K562 (cell line): Measurements from ENCODE around the gene PRICKLE2. TPM values are rescaled to one million over a fixed set of nuclear protein-coding genes. Genes with fewer than 3 reads are reported as not detected.

Experiments used
- ATAC-seq: fragments of 200-7000 bp; cut with Tn5 transposase; 3 replicates; pipeline ENCODE4 v1.9.1; 2020; ENCODE audit warnings: moderate library complexity
- BruUV-seq: library from RNA; stranded (reverse); fragments of 400-500 nt; replicated peaks from 2 replicates; lab custom pipeline; 2021; lab: Mats Ljungman, UMichigan
- CTCF ChIA-PET: fragments of 300-600 bp; formaldehyde crosslinking; extraction: SDS; loops from one replicate; lab custom pipeline; 2021; ENCODE audit warnings: low intra/inter-chr PET ratio; lab: Yijun Ruan, JAX
- POLR2A ChIA-PET: fragments of 300-600, 350-650 bp; sonication (Branson Sonifier 250); formaldehyde crosslinking; extraction: SDS; loops from one replicate; lab custom pipeline; 2021; ENCODE audit warnings: antibody characterized with exemption, inconsistent platforms; lab: Yijun Ruan, JAX
- DNase-seq, 4 experiments: peaks; one replicate each; pipeline versions ENCODE4 v3.0.0 to v3.0.0-alpha.2; 2011 to 2018; ENCODE audit warnings: low spot score in 3 of 4, mixed read lengths in 3 of 4; ENCODE audit errors: extremely low read depth in 1 of 4
- FAIRE-seq: peaks from 2 replicates; lab custom pipeline; 2011; peaks lifted over from hg19 to GRCh38; lab: Jason Lieb, UNC
- H2AFZ ChIP-seq: 2 replicates; pipeline ENCODE4 v1.6.0; 2011; ENCODE audit warnings: low read depth, low read length, control low read depth, inconsistent platforms
- H3K27ac ChIP-seq: fragments of 200-600 bp; 3 replicates; pipeline ENCODE4 v1.8.0; 2011; ENCODE audit warnings: low read depth, mild to moderate bottlenecking, control low read depth, inconsistent platforms, low read length, moderate library complexity, mixed read lengths; ENCODE audit errors: extremely low read depth
- H3K27me3 ChIP-seq, 2 experiments: fragments of 300-600 bp in 1 of 2; 2 replicates in 1 of 2; 3 replicates in 1 of 2; pipeline versions ENCODE4 v1.6.0 to v1.8.0; 2011; ENCODE audit warnings: inconsistent platforms in 2 of 2, low read length in 2 of 2, mild to moderate bottlenecking in 1 of 2, mixed read lengths in 1 of 2, moderate library complexity in 1 of 2; ENCODE audit not compliant: control insufficient read depth in 2 of 2, insufficient read depth in 2 of 2
- H3K36me3 ChIP-seq: fragments of 300-600 bp; 3 replicates; pipeline ENCODE4 v1.8.0; 2011; ENCODE audit warnings: mild to moderate bottlenecking, low read length, inconsistent platforms; ENCODE audit not compliant: control insufficient read depth, insufficient read depth
- H3K4me1 ChIP-seq, 2 experiments: fragments of 200-600 bp in 1 of 2; replicated peaks in 1 of 2; 2 replicates in 1 of 2; 3 replicates in 1 of 2; pipeline versions ENCODE4 v1.5.1 to v1.8.0; 2011; ENCODE audit warnings: inconsistent platforms in 2 of 2, low read length in 2 of 2, mild to moderate bottlenecking in 1 of 2, mixed read lengths in 1 of 2, moderate library complexity in 1 of 2; ENCODE audit not compliant: control insufficient read depth in 2 of 2, insufficient read depth in 2 of 2
- H3K4me2 ChIP-seq: 2 replicates; pipeline ENCODE4 v1.6.1; 2011; ENCODE audit warnings: low read length, control low read depth, inconsistent platforms, mixed read lengths; ENCODE audit not compliant: insufficient read depth
- H3K4me3 ChIP-seq: fragments of 200-600 bp; sonication (generic), shearing (Covaris generic); 2 replicates; pipeline ENCODE4 v1.5.1; 2016; ENCODE audit warnings: control low read depth, inconsistent platforms
- H3K79me2 ChIP-seq: fragments of 200-600 bp; 3 replicates; pipeline ENCODE4 v1.8.0; 2011; ENCODE audit warnings: low read length, inconsistent platforms; ENCODE audit not compliant: control insufficient read depth, insufficient read depth
- H3K9ac ChIP-seq, 2 experiments: 2 replicates each; pipeline versions ENCODE4 v1.6.0 to v1.6.1; 2011; ENCODE audit warnings: low read depth in 2 of 2, low read length in 2 of 2, control low read depth in 1 of 2, inconsistent platforms in 1 of 2, mild to moderate bottlenecking in 1 of 2, mixed read lengths in 1 of 2; ENCODE audit not compliant: insufficient read depth in 1 of 2
- H3K9me1 ChIP-seq: one replicate; pipeline ENCODE4 v1.6.0; 2011; ENCODE audit warnings: inconsistent platforms, mild to moderate bottlenecking, low read length, moderate library complexity; ENCODE audit not compliant: control insufficient read depth, insufficient read depth
- H3K9me3 ChIP-seq: replicated peaks from 2 replicates; pipeline ENCODE4 v1.5.1; 2011; ENCODE audit warnings: low read depth, low read length, inconsistent platforms; ENCODE audit not compliant: control insufficient read depth, insufficient read depth
- H4K20me1 ChIP-seq: replicated peaks from 2 replicates; pipeline ENCODE4 v1.6.1; 2011; ENCODE audit warnings: low read length, inconsistent platforms, mixed read lengths; ENCODE audit not compliant: control insufficient read depth, insufficient read depth
- BRD9 ChIP-seq: fragments of 450-650 bp; IDR thresholded peaks from 2 replicates; pipeline ENCODE4 v1.6.1; 2018; ENCODE audit warnings: low read depth; ENCODE audit not compliant: partially characterized antibody
- WGBS: fragments of 100-300 bp; shearing (Covaris generic); methylation state at CpG from one replicate; pipeline ENCODE4 v1.1.6; 2016; ENCODE audit warnings: low coverage, mixed read lengths; ENCODE audit not compliant: insufficient coverage; ENCODE audit errors: missing lambda C conversion rate; 5-methylcytosine and 5-hydroxymethylcytosine counted together
- in situ Hi-C: fragments of 300-500 bp; cut with MboI; formaldehyde crosslinking; loops from 4 replicates; pipeline ENCODE4 v1.15.0; 2018; ENCODE audit warnings: inconsistent platforms, mixed read lengths
- intact Hi-C: fragments of 100-400 bp; cut with micrococcal nuclease; formaldehyde crosslinking; loops from 2 replicates; pipeline ENCODE4 v1.14.2; 2022
- polyA plus RNA-seq, 8 experiments: library from polyadenylated mRNA; depleted of rRNA in 4 of 8; stranded (reverse) in 5 of 8; unstranded in 3 of 8; fragments of >200 nt; fragmentation: Nextera tagmentation in 2 of 8; fragmentation: Illumina TruSeq in 1 of 8; extraction: Ambion mirVana in 2 of 8; extraction: Trizol in 1 of 8; gene quantifications; 2 replicates each; pipeline versions ENCODE4 v1.2.1 to v1.2.3, GENCODE V29; 2011 to 2014; ENCODE audit warnings: inconsistent platforms in 1 of 8, missing spikeins in 1 of 8
- total RNA-seq, 7 experiments: library from RNA; depleted of rRNA in 6 of 7; stranded (reverse); fragments of >200 nt in 6 of 7; fragmentation: Illumina TruSeq in 2 of 7; extraction: Trizol in 2 of 7; gene quantifications; 2 replicates each; pipeline versions ENCODE4 v1.2.1 to v1.2.3, GENCODE V29; 2011 to 2021; ENCODE audit warnings: low replicate concordance in 1 of 7
- TF ChIP-seq, protein P1 (sequence below): sonication (generic); formaldehyde crosslinking; IDR thresholded peaks from 2 replicates; pipeline ENCODE4 v1.9.0; 2022; ENCODE audit warnings: mild to moderate bottlenecking, missing genetic modification reagents
- TF ChIP-seq, protein P2 (sequence below), 3 experiments: fragments of 200-800 bp in 1 of 3; fragments of 250-450 bp in 1 of 3; fragments of 450-650 bp in 1 of 3; sonication (Bioruptor Pico) in 1 of 3; sonication (Bioruptor generic) in 1 of 3; formaldehyde crosslinking in 1 of 3; IDR thresholded peaks; 2 replicates each; pipeline versions ENCODE4 v1.6.1 to v1.8.0; 2016 to 2022; ENCODE audit warnings: mild to moderate bottlenecking in 2 of 3, missing genetic modification characterization in 2 of 3, missing compliant biosample characterization in 1 of 3, moderate library complexity in 1 of 3

Gene PRICKLE2
- total and polyA plus RNA-seq, 9 of the 15 experiments (the other 6 are each of a cell fraction or from before 2014, with no cell fraction given): 0.07 to 0.09 TPM; not detected in 7

DNA sequence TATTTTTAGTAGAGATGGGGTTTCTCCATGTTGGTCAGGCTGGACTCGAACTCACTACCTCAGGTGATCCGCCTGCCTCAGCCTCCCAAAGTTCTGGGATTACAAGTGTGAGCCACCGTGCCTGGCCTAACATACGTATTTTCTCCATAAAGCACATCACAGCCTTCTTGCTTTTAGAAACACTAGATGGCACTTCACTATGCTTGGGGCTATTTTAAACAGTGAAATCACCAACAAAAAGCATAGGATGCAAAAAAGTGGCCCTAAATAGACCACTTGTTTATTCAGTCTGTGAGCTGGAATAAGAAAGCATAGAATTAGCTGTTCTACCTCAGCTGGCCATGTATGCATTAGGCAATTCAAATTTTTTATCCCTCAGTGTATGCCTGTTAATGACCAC lies 46.0 kb downstream of the PRICKLE2 start:
- TF ChIP-seq, protein P1, sequence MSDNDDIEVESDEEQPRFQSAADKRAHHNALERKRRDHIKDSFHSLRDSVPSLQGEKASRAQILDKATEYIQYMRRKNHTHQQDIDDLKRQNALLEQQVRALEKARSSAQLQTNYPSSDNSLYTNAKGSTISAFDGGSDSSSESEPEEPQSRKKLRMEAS: no peak
- TF ChIP-seq, protein P2, sequence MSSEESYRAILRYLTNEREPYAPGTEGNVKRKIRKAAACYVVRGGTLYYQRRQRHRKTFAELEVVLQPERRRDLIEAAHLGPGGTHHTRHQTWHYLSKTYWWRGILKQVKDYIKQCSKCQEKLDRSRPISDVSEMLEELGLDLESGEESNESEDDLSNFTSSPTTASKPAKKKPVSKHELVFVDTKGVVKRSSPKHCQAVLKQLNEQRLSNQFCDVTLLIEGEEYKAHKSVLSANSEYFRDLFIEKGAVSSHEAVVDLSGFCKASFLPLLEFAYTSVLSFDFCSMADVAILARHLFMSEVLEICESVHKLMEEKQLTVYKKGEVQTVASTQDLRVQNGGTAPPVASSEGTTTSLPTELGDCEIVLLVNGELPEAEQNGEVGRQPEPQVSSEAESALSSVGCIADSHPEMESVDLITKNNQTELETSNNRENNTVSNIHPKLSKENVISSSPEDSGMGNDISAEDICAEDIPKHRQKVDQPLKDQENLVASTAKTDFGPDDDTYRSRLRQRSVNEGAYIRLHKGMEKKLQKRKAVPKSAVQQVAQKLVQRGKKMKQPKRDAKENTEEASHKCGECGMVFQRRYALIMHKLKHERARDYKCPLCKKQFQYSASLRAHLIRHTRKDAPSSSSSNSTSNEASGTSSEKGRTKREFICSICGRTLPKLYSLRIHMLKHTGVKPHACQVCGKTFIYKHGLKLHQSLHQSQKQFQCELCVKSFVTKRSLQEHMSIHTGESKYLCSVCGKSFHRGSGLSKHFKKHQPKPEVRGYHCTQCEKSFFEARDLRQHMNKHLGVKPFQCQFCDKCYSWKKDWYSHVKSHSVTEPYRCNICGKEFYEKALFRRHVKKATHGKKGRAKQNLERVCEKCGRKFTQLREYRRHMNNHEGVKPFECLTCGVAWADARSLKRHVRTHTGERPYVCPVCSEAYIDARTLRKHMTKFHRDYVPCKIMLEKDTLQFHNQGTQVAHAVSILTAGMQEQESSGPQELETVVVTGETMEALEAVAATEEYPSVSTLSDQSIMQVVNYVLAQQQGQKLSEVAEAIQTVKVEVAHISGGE (CRISPR knock-in tag; IDR thresholded peaks at IDR 0.05): peak in 1 of 3 experiments; percentile 49; a peak in 1 of 6 replicates
- TF ChIP-seq BRD9: no peak
- H2AFZ ChIP-seq: no peak overlapping the region
- in situ Hi-C loops (no loop called here), intact Hi-C loops (no loop called here)
- H3K9me1 ChIP-seq: no peaks in the 10 kb centered on the region
- FAIRE-seq (no peak), DNase-seq (no peak), ATAC-seq (no peak)
- H3K4me1 ChIP-seq: no peaks in the 10 kb centered on the region
- H3K4me3 ChIP-seq: no peak overlapping the region
- H3K36me3 ChIP-seq: no peaks in the 10 kb centered on the region
- H3K4me2 ChIP-seq: no peak overlapping the region
- no peak overlapping the region for H3K9ac ChIP-seq
- H4K20me1 ChIP-seq: no peaks in the 10 kb centered on the region
- H3K27me3 ChIP-seq: no peaks in the 10 kb centered on the region; a peak in 1 of 5 replicates
- 3% methylated on average over 4 of the region's 4 CpGs for WGBS
- H3K27ac ChIP-seq: no peak overlapping the region
- CTCF ChIA-PET: no interaction called here
- POLR2A ChIA-PET: no interaction called here
- no TSS peak for BruUV-seq
- H3K9me3 ChIP-seq: no peaks in the 10 kb centered on the region
- no peaks in the 10 kb centered on the region for H3K79me2 ChIP-seq
